ENCODE data around the gene RUNX3.

DNA sequence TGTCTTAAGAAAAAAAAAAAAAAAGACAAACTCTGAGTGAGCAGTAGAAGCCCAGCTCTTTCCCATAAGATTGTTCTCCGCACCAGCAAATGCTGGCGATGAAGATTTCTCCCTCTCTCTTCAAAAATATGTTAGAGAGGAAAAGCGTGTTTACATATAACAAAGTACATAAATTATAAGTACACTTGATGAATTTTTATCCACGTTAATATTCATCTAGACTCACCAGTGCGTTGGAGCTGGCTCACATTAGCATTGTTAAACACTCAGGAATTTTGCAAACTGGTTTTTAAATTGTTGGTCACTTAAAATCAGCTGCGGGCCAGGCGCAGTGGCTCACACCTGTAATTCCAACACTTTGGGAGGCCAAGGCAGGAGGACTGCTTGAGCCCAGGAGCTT is 56.0 kb downstream of the RUNX3 start:
- TF ChIP-seq CTCF (IDR thresholded peaks at IDR 0.05 in 8 of 11, conservative IDR thresholded peaks at IDR 0.05 in 3 of 11) (no peak), POLR2A (IDR thresholded peaks at IDR 0.05) (no peak), POLR2AphosphoS5 (IDR thresholded peaks at IDR 0.05) (no peak)
